Left ventricle myocardium inferior (tissue), 1 donor: ENCODE results near the gene KDM4E. TPM values are rescaled to one million over a fixed set of nuclear protein-coding genes. Genes with fewer than 3 reads are reported as not detected.

Experiments
- DNase-seq: peaks from one replicate; pipeline ENCODE4 v3.0.0-alpha.2; 2020
- H3K27ac ChIP-seq: fragments of 200-600 bp; replicated peaks from 2 replicates; pipeline ENCODE4 v1.8.0; 2021
- H3K27me3 ChIP-seq: fragments of 200-600 bp; 2 replicates; pipeline ENCODE4 v1.8.0; 2021; ENCODE audit warnings: low read depth
- H3K36me3 ChIP-seq: fragments of 200-600 bp; 2 replicates; pipeline ENCODE4 v1.8.0; 2021
- H3K4me1 ChIP-seq: fragments of 200-600 bp; 2 replicates; pipeline ENCODE4 v1.8.0; 2021
- H3K4me3 ChIP-seq: fragments of 200-600 bp; 2 replicates; pipeline ENCODE4 v1.8.0; 2021; ENCODE audit warnings: mild to moderate bottlenecking, moderate library complexity
- H3K9me3 ChIP-seq: fragments of 200-600 bp; replicated peaks from 2 replicates; pipeline ENCODE4 v1.8.0; 2021
- CTCF ChIP-seq: fragments of 200-600 bp; IDR thresholded peaks from 2 replicates; pipeline ENCODE4 v1.8.0; 2021; ENCODE audit warnings: antibody characterized with exemption, mild to moderate bottlenecking, borderline replicate concordance
- intact Hi-C: fragments of 100-400 bp; cut with micrococcal nuclease; formaldehyde crosslinking; loops from one replicate; pipeline ENCODE4 v1.11.0; 2022
- total RNA-seq: library from RNA; stranded (reverse); fragmentation: NEBNext Ultra II Directional; extraction: Animal tissue kit (Norgen Biotek cat#: 25700); gene quantifications from one replicate; pipeline ENCODE4 v1.2.1, GENCODE V29; 2021
- donor health status: DM: no; HTN: yes; CAD: no; lungs with severe emphysema.

The KDM4E gene
- total RNA-seq, 1 donor from 2014 or later, result not detected

DNA sequence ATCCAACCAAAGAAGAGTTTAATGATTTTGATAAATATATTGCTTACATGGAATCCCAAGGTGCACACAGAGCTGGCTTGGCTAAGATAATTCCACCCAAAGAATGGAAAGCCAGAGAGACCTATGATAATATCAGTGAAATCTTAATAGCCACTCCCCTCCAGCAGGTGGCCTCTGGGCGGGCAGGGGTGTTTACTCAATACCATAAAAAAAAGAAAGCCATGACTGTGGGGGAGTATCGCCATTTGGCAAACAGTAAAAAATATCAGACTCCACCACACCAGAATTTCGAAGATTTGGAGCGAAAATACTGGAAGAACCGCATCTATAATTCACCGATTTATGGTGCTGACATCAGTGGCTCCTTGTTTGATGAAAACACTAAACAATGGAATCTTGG is 27.6 kb upstream of the KDM4E start:
- Histone ChIP-seq H3K27me3 (no peaks in the 10 kb centered on the region), H3K27ac (no peak overlapping the region), H3K4me1 (no peaks in the 10 kb centered on the region), H3K9me3 (no peaks in the 10 kb centered on the region), H3K4me3 (no peak overlapping the region), H3K36me3 (peaks cover 16% of the 10 kb centered on the region)
- no peak for DNase-seq
- intact Hi-C loops, result no loop called here
- TF ChIP-seq CTCF, result no peak

- Histone ChIP-seq H3K27ac (no peak overlapping the region), H3K4me3 (no peak overlapping the region), H3K9me3 (no peaks in the 10 kb centered on the region), H3K36me3 (peaks cover 16% of the 10 kb centered on the region), H3K27me3 (no peaks in the 10 kb centered on the region), H3K4me1 (no peaks in the 10 kb centered on the region)
- TF ChIP-seq CTCF, result no peak
- intact Hi-C loops, result no loop called here
- DNase-seq, result no peak
Measured at GRCh38 chr11:94998285-94998684, 26.8 kb upstream of the KDM4E start.

- Histone ChIP-seq H3K4me1 (no peaks in the 10 kb centered on the region), H3K4me3 (no peak overlapping the region), H3K36me3 (peaks cover 4% of the 10 kb centered on the region), H3K27me3 (no peaks in the 10 kb centered on the region), H3K27ac (no peak overlapping the region), H3K9me3 (peaks cover 12% of the 10 kb centered on the region)
- DNase-seq, result no peak
- no peak for TF ChIP-seq CTCF
- intact Hi-C loops, result no loop called here
Measured at GRCh38 chr11:95003716-95004115, 21.3 kb upstream of the KDM4E start.

DNA sequence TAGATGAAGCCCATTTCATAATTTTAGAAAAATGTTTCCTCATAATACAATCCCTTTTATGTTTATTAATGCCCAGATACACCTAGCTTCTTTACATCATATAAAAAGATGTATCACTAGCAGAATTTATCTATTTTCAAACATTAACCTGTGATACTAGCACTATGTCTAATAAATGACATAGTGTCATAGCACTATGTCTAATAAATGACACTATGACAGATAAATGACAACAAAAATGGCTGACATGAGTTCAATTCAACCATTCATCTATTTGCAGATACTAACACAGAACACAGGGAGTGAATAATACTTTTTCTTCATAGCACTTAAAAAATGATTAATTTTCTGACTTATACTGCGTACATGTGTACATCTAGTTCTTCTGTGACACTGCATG is 19.4 kb upstream of the KDM4E start:
- intact Hi-C loops, result no loop called here
- Histone ChIP-seq H3K27ac (no peak overlapping the region), H3K9me3 (peaks cover 12% of the 10 kb centered on the region), H3K4me1 (no peaks in the 10 kb centered on the region), H3K36me3 (no peaks in the 10 kb centered on the region), H3K27me3 (no peaks in the 10 kb centered on the region), H3K4me3 (no peak overlapping the region)
- TF ChIP-seq CTCF, result no peak
- DNase-seq, result no peak

GRCh38 chr11:95011376-95011775 is 13.7 kb upstream of the KDM4E start:
- no peak for TF ChIP-seq CTCF
- intact Hi-C loops, result no loop called here
- no peak overlapping the region for H3K27ac ChIP-seq

More at GRCh38 chr11:95011376-95011775, 13.7 kb upstream of the KDM4E start:
- H3K27me3 ChIP-seq, result peaks cover 5% of the 10 kb centered on the region
- no peaks in the 10 kb centered on the region for H3K4me1 ChIP-seq
- DNase-seq, result no peak
- no peaks in the 10 kb centered on the region for H3K36me3 ChIP-seq
- peaks cover 12% of the 10 kb centered on the region for H3K9me3 ChIP-seq
- no peak overlapping the region for H3K4me3 ChIP-seq
